Measurements from ENCODE around the gene GIN1.

GIN1 gene

DNA sequence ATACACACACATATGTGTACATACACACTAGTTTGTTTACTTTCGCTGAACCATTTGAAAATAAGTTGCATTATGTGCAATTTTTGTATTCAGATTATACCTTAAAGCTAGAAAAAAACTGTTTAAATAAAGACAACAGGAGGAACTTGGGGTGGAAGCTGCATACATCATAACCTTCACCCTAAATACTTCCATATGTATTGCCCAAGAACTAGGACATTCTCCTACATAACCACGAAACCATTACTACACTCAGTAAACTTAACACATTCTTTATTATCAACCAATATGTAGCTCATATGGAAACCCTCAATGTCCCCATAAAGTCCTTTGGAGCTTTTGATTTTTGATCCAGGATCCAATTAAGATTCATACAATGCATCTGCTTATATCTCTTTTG lies 83.3 kb downstream of the GIN1 start:
- no peak for DNase-seq (ENCODE audit: low spot score)

All from COLO829 (cell line).